Kidney (tissue), 14 donors: ENCODE results near the gene PTH1R. TPM values are rescaled to one million over a fixed set of nuclear protein-coding genes. Genes with fewer than 3 reads are reported as not detected.

Experiments
- DNase-seq, 5 donors: peaks; one replicate each; pipeline ENCODE4 v3.0.0-alpha.2; 2013 to 2020
- FAIRE-seq: peaks from 2 replicates; lab custom pipeline; 2012; peaks lifted over from hg19 to GRCh38; lab: Jason Lieb, UNC
- H3K27ac ChIP-seq, 2 donors: one replicate each; pipeline ENCODE4 v1.7.0; 2013; ENCODE audit warnings: low read depth in 2 of 2, low read length in 2 of 2, inconsistent platforms in 1 of 2
- H3K27me3 ChIP-seq: one replicate; pipeline ENCODE4 v1.7.1; 2013; ENCODE audit warnings: low read length, inconsistent platforms; ENCODE audit not compliant: control insufficient read depth, insufficient read depth
- H3K36me3 ChIP-seq, 3 donors: one replicate each; pipeline versions ENCODE4 v1.7.0 to v1.7.1; 2013; ENCODE audit warnings: low read length in 3 of 3, control low read depth in 1 of 3, inconsistent platforms in 1 of 3; ENCODE audit not compliant: insufficient read depth in 3 of 3, control insufficient read depth in 2 of 3
- H3K4me1 ChIP-seq, 3 donors: one replicate each; pipeline versions ENCODE4 v1.7.0 to v1.7.1; 2013; ENCODE audit warnings: low read length in 3 of 3, inconsistent platforms in 1 of 3, low read depth in 1 of 3; ENCODE audit not compliant: control insufficient read depth in 2 of 3, insufficient read depth in 2 of 3
- H3K4me3 ChIP-seq, 3 donors: one replicate each; pipeline versions ENCODE4 v1.7.0 to v1.8.1; 2013; ENCODE audit warnings: low read length in 3 of 3, control low read depth in 1 of 3, inconsistent platforms in 1 of 3
- H3K9ac ChIP-seq, 3 donors: one replicate each; pipeline versions ENCODE4 v1.7.0 to v1.7.1; 2013; ENCODE audit warnings: low read length in 3 of 3, control low read depth in 1 of 3, inconsistent platforms in 1 of 3
- H3K9me3 ChIP-seq, 3 donors: one replicate each; pipeline versions ENCODE4 v1.7.0 to v1.7.1; 2013; ENCODE audit warnings: low read length in 3 of 3, control low read depth in 1 of 3, inconsistent platforms in 1 of 3; ENCODE audit not compliant: control insufficient read depth in 2 of 3, insufficient read depth in 1 of 3
- CTCF ChIP-seq: IDR thresholded peaks from 3 replicates; pipeline ENCODE4 v1.5.1; 2012; ENCODE audit warnings: mild to moderate bottlenecking, moderate library complexity, borderline replicate concordance; ENCODE audit not compliant: insufficient read depth; ENCODE audit errors: extremely low read depth
- intact Hi-C: fragments of 100-400 bp; cut with DNase I; formaldehyde crosslinking; loops from one replicate; pipeline ENCODE4 v1.11.1; 2022
- polyA plus RNA-seq: library from polyadenylated mRNA; stranded (reverse); fragments of 350-450 nt; fragmentation: Illumina TruSeq; extraction: RNeasy Lipid Tissue Mini Kit (QIAGEN cat#74804); gene quantifications from one replicate; pipeline ENCODE4 v1.2.3, GENCODE V29; 2014; ENCODE audit warnings: low read depth, low replicate concordance; ENCODE audit not compliant: insufficient read depth
- total RNA-seq: library from RNA; stranded (reverse); fragmentation: NEBNext Ultra II Directional; extraction: Animal tissue kit (Norgen Biotek cat#: 25700); gene quantifications from one replicate; pipeline ENCODE4 v1.2.1, GENCODE V29; 2021
- donor health status: control.
- donor health status: control.
- donor health status: control.
- donor health status: control.
- donor health status: control.
- donor health status: DM: yes; HTN: yes; CAD: no.
- donor health status: Normal renal cell carcinoma (clear cell type).

Gene PTH1R
- total and polyA plus RNA-seq, 2 donors from 2014 or later: 286 to 1,885 TPM

DNA sequence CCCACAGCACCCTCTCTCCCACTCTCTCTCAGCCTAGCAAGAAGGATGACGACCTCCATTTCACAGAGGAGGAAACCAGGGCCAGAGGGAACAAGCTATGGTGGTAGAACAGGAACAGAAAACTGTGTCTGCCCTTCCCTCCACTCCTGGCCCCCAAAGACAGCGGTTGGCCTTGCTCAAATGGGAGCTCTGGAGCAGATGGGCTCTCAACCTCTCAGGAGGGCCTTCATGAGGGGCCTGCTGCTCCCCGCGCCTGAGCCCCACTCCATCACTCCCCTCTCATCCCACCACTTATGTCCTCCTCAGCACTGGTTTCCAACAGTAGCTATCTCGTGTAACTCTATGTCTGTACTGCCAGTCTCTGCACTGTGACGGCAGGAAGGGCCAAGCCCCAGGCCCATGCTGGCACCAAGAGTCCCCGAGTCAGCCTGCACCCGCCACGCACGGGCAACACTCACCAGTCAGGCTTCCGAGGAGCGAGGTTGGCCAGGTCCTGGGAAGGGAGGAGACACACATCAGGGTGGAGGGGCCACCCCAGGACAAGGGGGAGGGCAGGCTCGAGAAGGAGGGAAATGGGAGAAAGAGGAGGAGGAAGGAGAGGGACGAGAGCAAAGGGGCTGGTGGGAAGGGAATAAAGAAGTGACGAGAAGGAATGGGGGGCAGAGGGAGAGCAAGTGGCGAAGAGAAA lies 45.5 kb downstream of the PTH1R start:
- Histone ChIP-seq H3K9ac (no peak overlapping the region), H3K27me3 (no peaks in the 10 kb centered on the region), H3K9me3 (no peaks in the 10 kb centered on the region), H3K36me3 (peaks cover 2 to 46% (median 40%) of the 10 kb centered on the region in 3 donors), H3K4me1 (peaks cover 0 to 22% (median 13%) of the 10 kb centered on the region in 3 donors), H3K27ac (no peak overlapping the region), H3K4me3 (no peak overlapping the region)
- intact Hi-C loops: loop anchor here (10.0 kb wide), 1 partner anchor 72 kb away; no protein-coding TSS in a partner anchor
- DNase-seq: peak in 1 of 5 donors; percentile 74
- no peak for FAIRE-seq
- no peak for TF ChIP-seq CTCF

DNA sequence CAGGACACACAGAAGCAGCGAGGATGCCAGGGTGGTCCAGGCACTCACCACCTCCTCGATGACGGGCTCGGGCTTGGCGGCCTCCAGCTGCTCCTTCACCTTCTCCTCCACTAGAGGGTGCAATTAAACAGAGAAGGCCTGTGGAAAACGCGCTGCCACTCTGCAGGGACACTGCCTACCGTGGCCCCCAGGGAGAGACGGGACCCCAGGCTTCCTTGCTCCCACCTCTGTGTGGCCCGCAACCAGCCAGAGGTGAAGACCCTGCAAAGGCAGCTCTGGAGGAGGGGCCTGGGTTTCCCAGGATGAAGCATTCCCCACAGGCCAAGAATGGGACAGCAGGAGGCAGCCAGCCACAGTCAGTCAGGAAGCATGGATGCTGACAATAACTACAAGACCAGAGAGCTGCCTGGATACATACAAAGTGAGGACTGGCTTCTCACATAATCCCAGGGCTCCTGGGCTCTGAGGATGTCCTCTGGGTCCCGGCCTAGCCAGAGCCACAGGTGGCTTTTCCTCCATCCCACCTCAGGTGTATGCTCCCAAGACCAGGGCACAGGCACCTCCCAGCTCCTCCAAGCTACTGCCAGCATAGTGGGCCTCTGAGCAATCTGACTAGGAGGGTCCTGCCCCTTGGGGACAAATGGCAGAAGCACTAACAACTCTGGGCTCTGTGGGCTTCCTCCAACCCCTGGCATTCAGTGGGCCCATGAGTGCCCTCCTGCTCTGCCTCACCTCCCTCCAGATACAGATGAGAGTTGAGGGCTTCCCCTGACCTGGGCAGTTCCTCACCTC lies 46.2 kb downstream of the PTH1R start:
- Histone ChIP-seq H3K36me3 (peaks cover 2 to 41% (median 40%) of the 10 kb centered on the region in 3 donors), H3K27me3 (no peaks in the 10 kb centered on the region), H3K27ac (no peak overlapping the region), H3K4me3 (no peak overlapping the region), H3K9me3 (no peaks in the 10 kb centered on the region), H3K9ac (no peak overlapping the region), H3K4me1 (peaks cover 0 to 23% (median 13%) of the 10 kb centered on the region in 3 donors)
- peak; percentile 68 for TF ChIP-seq CTCF
- DNase-seq (peak in 3 of 5 donors; percentile 49 to 82 (median 51)), FAIRE-seq (no peak)
- intact Hi-C loops: loop anchor here (10.0 kb wide), 1 partner anchor 71 kb away; no protein-coding TSS in a partner anchor

- no peak overlapping the region for H3K9ac ChIP-seq
- intact Hi-C loops: loop anchor here (10.0 kb wide), 1 partner anchor 70 kb away; no protein-coding TSS in a partner anchor
- DNase-seq: peak in 1 of 5 donors; percentile 70
These were observed 47.5 kb downstream of the PTH1R start for GRCh38 chr3:46924921-46925584.

More at GRCh38 chr3:46924921-46925584, 47.5 kb downstream of the PTH1R start:
- no peak for TF ChIP-seq CTCF
- Histone ChIP-seq H3K27ac (peak overlapping the region in 1 of 2 donors; percentile 5), H3K9me3 (no peaks in the 10 kb centered on the region), H3K27me3 (no peaks in the 10 kb centered on the region), H3K4me3 (no peak overlapping the region), H3K36me3 (peaks cover 2 to 40% (median 39%) of the 10 kb centered on the region in 3 donors), H3K4me1 (peaks cover 0 to 27% (median 21%) of the 10 kb centered on the region in 3 donors)
- no peak for FAIRE-seq
